Measurements from ENCODE around the gene XXYLT1. TPM values are rescaled to one million over a fixed set of nuclear protein-coding genes. Genes with fewer than 3 reads are reported as not detected.
A peak's percentile ranks its signal among the peaks of the same experiment; 100 is the strongest.

XXYLT1 gene
- total and polyA plus RNA-seq, 9 of the 15 experiments (the other 6 are each of a cell fraction or from before 2014, with no cell fraction given), result 1.9 to 18.9 (median 15.0) TPM

- TF ChIP-seq ZNF609 (CRISPR knock-in tag; IDR thresholded peaks at IDR 0.05; ENCODE audit: borderline replicate concordance) (no peak), MIER1 (IDR thresholded peaks at IDR 0.05; ENCODE audit: low read depth) (no peak), POLR2B (IDR thresholded peaks at IDR 0.05; ENCODE audit: low read depth, partially characterized antibody) (no peak), NR3C1 (CRISPR knock-in tag; IDR thresholded peaks at IDR 0.05) (no peak), ZBTB49 (CRISPR knock-in tag; IDR thresholded peaks at IDR 0.05; ENCODE audit: borderline replicate concordance) (no peak), ZNF134 (CRISPR knock-in tag; conservative IDR thresholded peaks at IDR 0.05) (no peak; the same call in 1 of the 2 replicates), MEIS2 (IDR thresholded peaks at IDR 0.05; ENCODE audit: partially characterized antibody) (no peak), ELK3 (CRISPR knock-in tag; IDR thresholded peaks at IDR 0.05) (no peak), NR2C1 (IDR thresholded peaks at IDR 0.05) (no peak), NR2C1 (tag; IDR thresholded peaks at IDR 0.05) (peak; percentile 92), LEF1 (IDR thresholded peaks at IDR 0.05) (no peak), ARID1B (IDR thresholded peaks at IDR 0.05) (no peak), BRD9 (IDR thresholded peaks at IDR 0.05; ENCODE audit: low read depth, partially characterized antibody) (no peak)
Observed at GRCh38 chr3:195149292-195150030, 121.5 kb downstream of the XXYLT1 start (continued).

Data from K562 (cell line).